ENCODE data around the gene HIPK2. TPM values are rescaled to one million over a fixed set of nuclear protein-coding genes. Genes with fewer than 3 reads are reported as not detected.

Gene HIPK2
- total RNA-seq, 6 experiments from 2014 or later = 48.5 to 68.0 (median 59.6) TPM

DNA sequence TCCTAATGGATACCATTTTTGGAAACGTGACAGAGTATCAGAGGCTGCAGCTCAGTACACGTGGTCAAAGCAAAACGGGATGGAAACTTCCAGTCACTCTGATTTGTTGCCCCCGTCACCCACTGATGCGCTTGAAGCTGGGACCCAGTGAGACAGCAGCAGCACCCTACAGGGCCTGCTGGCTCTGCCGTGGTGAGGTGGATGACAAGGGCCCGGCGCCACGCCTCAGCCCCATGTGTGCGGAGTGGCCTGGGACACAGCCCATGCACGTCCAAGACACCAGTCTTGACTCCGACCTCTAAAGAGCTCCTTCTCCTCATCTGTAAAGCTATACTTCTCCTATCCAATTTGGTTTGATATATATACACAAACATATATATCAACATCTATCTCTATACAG is 215.3 kb downstream of the HIPK2 start:
- H3K4me1 ChIP-seq = no peaks in the 10 kb centered on the region
- no peaks in the 10 kb centered on the region for H3K9me3 ChIP-seq
- ATAC-seq = no peak
- H3K27ac ChIP-seq = no peak overlapping the region
- no peak for TF ChIP-seq POLR2A (IDR thresholded peaks at IDR 0.05)
- TF ChIP-seq CTCF (IDR thresholded peaks at IDR 0.05) = no peak
- 75% methylated on average over 3 of the region's 12 CpGs for WGBS (ENCODE audit: insufficient coverage, low coverage, low lambda C conversion rate, missing lambda C conversion rate)
- H3K4me3 ChIP-seq = no peak overlapping the region
- H3K36me3 ChIP-seq = peaks cover 0 to 3% (median 0%) of the 10 kb centered on the region in 4 donors
- DNase-seq = no peak
- intact Hi-C loops (cut with DNase I) = no loop called here
- H3K27me3 ChIP-seq = no peaks in the 10 kb centered on the region

DNA sequence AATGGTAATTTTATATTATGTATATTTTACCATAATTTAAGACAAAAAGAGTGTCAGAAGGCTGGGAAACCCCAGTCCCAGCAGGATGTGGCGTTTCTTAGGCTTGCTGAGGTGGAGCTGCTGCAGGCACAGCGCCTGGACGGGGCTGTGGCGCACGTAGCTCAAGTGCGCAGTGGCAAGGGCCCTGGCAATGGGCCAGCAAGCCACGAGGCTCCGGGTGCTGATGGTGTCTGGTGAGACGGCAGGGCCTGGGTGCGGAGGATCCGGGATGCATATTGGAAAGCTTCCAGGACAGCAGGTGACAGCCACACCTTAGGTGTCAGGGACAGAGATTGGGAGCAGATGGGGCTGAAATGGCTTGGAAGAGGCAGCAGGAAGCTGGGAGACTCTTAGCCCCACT is 217.1 kb downstream of the HIPK2 start:
- Histone ChIP-seq H3K4me1 (no peaks in the 10 kb centered on the region), H3K9me3 (no peaks in the 10 kb centered on the region), H3K4me3 (no peak overlapping the region), H3K27me3 (no peaks in the 10 kb centered on the region), H3K27ac (no peak overlapping the region), H3K36me3 (peaks cover 0 to 3% (median 0%) of the 10 kb centered on the region in 4 donors)
- DNase-seq (no peak), ATAC-seq (peak in 1 of 4 donors; percentile 49)
- TF ChIP-seq CTCF (IDR thresholded peaks at IDR 0.05) (no peak), POLR2A (IDR thresholded peaks at IDR 0.05) (no peak)
- WGBS (ENCODE audit: insufficient coverage, low coverage, low lambda C conversion rate, missing lambda C conversion rate) = 92% methylated on average over 6 of the region's 11 CpGs
- intact Hi-C loops (cut with DNase I) = no loop called here

GRCh38 chr7:139560199-139560598 is 217.6 kb downstream of the HIPK2 start:
- Histone ChIP-seq H3K9me3 (no peaks in the 10 kb centered on the region), H3K4me3 (no peak overlapping the region), H3K36me3 (peaks cover 0 to 3% (median 0%) of the 10 kb centered on the region in 4 donors), H3K27ac (no peak overlapping the region), H3K4me1 (no peaks in the 10 kb centered on the region), H3K27me3 (no peaks in the 10 kb centered on the region)
- WGBS (ENCODE audit: insufficient coverage, low coverage, low lambda C conversion rate, missing lambda C conversion rate) = 50% methylated on average over 1 of the region's 2 CpGs
- intact Hi-C loops (cut with DNase I) = no loop called here
- ATAC-seq = no peak
- no peak for TF ChIP-seq POLR2A (IDR thresholded peaks at IDR 0.05)
- no peak for TF ChIP-seq CTCF (IDR thresholded peaks at IDR 0.05)
- DNase-seq = no peak

DNA sequence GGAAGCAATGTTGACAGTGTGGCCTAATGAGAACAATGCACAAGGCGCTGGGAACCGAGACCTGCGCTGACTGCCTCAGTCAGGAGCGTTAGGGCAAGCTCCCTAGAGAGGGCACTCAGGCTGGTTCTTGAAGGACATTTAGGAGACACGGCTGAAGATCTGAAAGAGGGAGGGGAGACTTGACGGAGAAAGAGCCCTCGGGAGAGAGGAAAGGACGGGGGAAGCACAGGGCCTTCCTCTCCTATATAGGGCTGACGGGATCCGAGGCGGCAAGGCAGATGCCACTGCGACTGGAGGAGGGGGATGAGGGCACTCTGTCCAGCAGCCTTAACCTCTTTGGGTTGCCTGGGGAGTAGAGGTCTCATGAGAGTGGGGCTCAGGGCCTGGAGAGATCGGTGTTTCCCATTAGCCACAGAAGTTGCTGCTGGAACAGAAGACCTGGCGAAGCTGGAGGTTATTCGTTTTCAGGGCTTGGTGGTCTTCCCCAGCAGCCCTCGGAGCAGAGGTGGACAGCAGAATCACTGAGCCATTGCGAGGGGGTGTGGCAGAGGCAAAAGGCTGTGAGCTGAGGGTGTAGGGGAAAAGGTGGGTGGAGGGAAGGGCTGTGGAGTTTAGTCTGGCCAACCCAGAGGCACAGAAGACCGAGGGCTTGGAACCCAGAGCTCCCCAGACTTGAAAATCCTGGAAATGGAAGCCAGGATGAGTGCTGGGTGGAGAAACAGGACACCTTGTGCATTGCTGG is 218.3 kb downstream of the HIPK2 start:
- intact Hi-C loops (cut with DNase I) = no loop called here
- no peak overlapping the region for H3K27ac ChIP-seq
- no peak for DNase-seq
- no peaks in the 10 kb centered on the region for H3K4me1 ChIP-seq
- WGBS (ENCODE audit: insufficient coverage, low coverage, low lambda C conversion rate, missing lambda C conversion rate) = 74% methylated on average over 15 of the region's 18 CpGs
- TF ChIP-seq POLR2A (IDR thresholded peaks at IDR 0.05) = no peak
- no peak for TF ChIP-seq CTCF (IDR thresholded peaks at IDR 0.05)
- peak in 2 of 4 donors; percentile 22 to 36 for ATAC-seq
- H3K4me3 ChIP-seq = no peak overlapping the region
- H3K27me3 ChIP-seq = no peaks in the 10 kb centered on the region
- peaks cover 0 to 3% (median 0%) of the 10 kb centered on the region in 4 donors for H3K36me3 ChIP-seq
- H3K9me3 ChIP-seq = no peaks in the 10 kb centered on the region
